Gastrocnemius medialis (tissue), 4 donors: ENCODE results near the gene STARD8. TPM values are rescaled to one million over a fixed set of nuclear protein-coding genes. Genes with fewer than 3 reads are reported as not detected.
A peak's percentile ranks its signal among the peaks of the same experiment; 100 is the strongest.

Source experiments
- ATAC-seq, 2 donors: fragments of 150-250 bp; one replicate each; pipeline ENCODE4 v1.9.1; 2016
- DNase-seq, 2 donors: peaks; one replicate each; pipeline ENCODE4 v3.0.0-alpha.2; 2019
- H3K27ac ChIP-seq, 4 donors: fragments of 200-600 bp; sonication (generic); 1 replicate in 1 of 4; 2 replicates in 3 of 4; pipeline ENCODE4 v1.5.1; 2016 to 2018; ENCODE audit warnings: mild to moderate bottlenecking in 2 of 4, moderate library complexity in 1 of 4
- H3K27me3 ChIP-seq, 3 donors: fragments of 200-600 bp; sonication (generic) in 2 of 3; 1 replicate in 1 of 3; 2 replicates in 2 of 3; pipeline versions ENCODE4 v1.5.1 to v1.6.0; 2016 to 2019; ENCODE audit warnings: mild to moderate bottlenecking in 1 of 3, moderate library complexity in 1 of 3
- H3K36me3 ChIP-seq, 2 donors: fragments of 200-600 bp; sonication (generic) in 1 of 2; one replicate each; pipeline ENCODE4 v1.5.1; 2017 to 2018
- H3K4me1 ChIP-seq, 2 donors: fragments of 200-600 bp; sonication (generic) in 1 of 2; one replicate each; pipeline ENCODE4 v1.5.1; 2016 to 2017; ENCODE audit warnings: mild to moderate bottlenecking in 2 of 2
- H3K4me3 ChIP-seq, 4 donors: fragments of 200-600 bp; sonication (generic) in 3 of 4; 1 replicate in 1 of 4; 2 replicates in 3 of 4; pipeline ENCODE4 v1.5.1; 2016 to 2019; ENCODE audit warnings: mild to moderate bottlenecking in 2 of 4
- H3K9me3 ChIP-seq, 3 donors: fragments of 200-600 bp; sonication (generic) in 2 of 3; 1 replicate in 1 of 3; 2 replicates in 2 of 3; pipeline ENCODE4 v1.5.1; 2016 to 2019
- CTCF ChIP-seq, 5 experiments: fragments of 450-650 bp in 3 of 5; fragments of 200-600 bp in 2 of 5; sonication (generic) in 2 of 5; IDR thresholded peaks in 4 of 5; conservative IDR thresholded peaks in 1 of 5; 1 replicate in 4 of 5; 2 replicates in 1 of 5; pipeline ENCODE4 v1.5.1; 2016 to 2019; ENCODE audit warnings: antibody characterized with exemption in 5 of 5, mild to moderate bottlenecking in 3 of 5, moderate library complexity in 3 of 5
- POLR2A ChIP-seq, 2 donors: fragments of 450-650 bp; IDR thresholded peaks; one replicate each; pipeline ENCODE4 v1.6.1; 2017; ENCODE audit warnings: antibody characterized with exemption in 2 of 2, mild to moderate bottlenecking in 2 of 2, moderate library complexity in 2 of 2
- in situ Hi-C, 4 donors: fragments of 200-750 bp; cut with MboI; loops; one replicate each; pipeline versions ENCODE4 v1.15.0 to v1.8.0; 2017; ENCODE audit warnings: low sequenced_read_pairs in 4 of 4
- intact Hi-C: fragments of 100-400 bp; cut with DNase I; formaldehyde crosslinking; loops from one replicate; pipeline ENCODE4 v1.15.1; 2023; ENCODE audit warnings: low total_unique reads
- total RNA-seq, 4 donors: library from RNA; depleted of rRNA; stranded (reverse); fragments of >200 nt; gene quantifications; one replicate each; pipeline versions ENCODE4 v1.1.0 to v1.2.3, GENCODE V29; 2016

Gene STARD8
- total RNA-seq, 4 donors from 2014 or later = 6.6 to 9.4 (median 9.1) TPM

DNA sequence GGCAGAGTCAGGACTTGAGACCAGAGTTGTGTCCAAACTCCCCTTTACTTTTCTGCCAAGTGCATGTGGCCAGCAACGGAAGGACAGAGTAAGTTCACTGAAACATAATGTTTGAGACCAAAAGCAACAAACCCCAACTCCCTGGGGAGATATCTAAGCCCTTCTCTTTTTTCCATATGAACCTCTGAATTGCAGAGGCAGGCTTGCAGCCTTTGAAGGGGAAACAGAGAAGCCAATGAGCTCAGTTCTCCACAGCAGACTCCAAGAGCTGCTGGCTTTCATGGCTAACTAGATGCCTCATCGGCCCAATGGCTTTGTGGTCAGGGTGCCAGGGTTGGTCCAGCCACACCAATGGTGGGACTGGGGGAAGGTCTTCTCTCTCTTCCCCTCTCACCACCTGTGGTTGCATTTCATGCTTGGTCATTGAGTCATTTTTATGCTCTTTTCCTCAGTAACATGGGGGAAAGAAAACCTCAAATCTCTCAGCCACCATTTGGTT, 34.0 kb downstream of the STARD8 start:
- DNase-seq = no peak
- Histone ChIP-seq H3K4me3 (no peak overlapping the region), H3K4me1 (peaks cover 0 to 4% of the 10 kb centered on the region in 2 donors), H3K27ac (no peak overlapping the region), H3K36me3 (no peaks in the 10 kb centered on the region), H3K27me3 (no peaks in the 10 kb centered on the region), H3K9me3 (no peaks in the 10 kb centered on the region)
- in situ Hi-C loops = no loop called here
- TF ChIP-seq POLR2A (IDR thresholded peaks at IDR 0.05) (no peak), CTCF (IDR thresholded peaks at IDR 0.05 in 4 of 5, conservative IDR thresholded peaks at IDR 0.05 in 1 of 5) (no peak)
- intact Hi-C loops = no loop called here
- no peak for ATAC-seq

GRCh38 chrX:68682790-68683189, 35.3 kb downstream of the STARD8 start:
- Histone ChIP-seq H3K4me3 (no peak overlapping the region), H3K36me3 (no peaks in the 10 kb centered on the region), H3K27me3 (no peaks in the 10 kb centered on the region), H3K4me1 (peaks cover 0 to 4% of the 10 kb centered on the region in 2 donors), H3K9me3 (no peaks in the 10 kb centered on the region), H3K27ac (no peak overlapping the region)
- DNase-seq = no peak
- in situ Hi-C loops = no loop called here
- intact Hi-C loops = no loop called here
- TF ChIP-seq CTCF (IDR thresholded peaks at IDR 0.05 in 4 of 5, conservative IDR thresholded peaks at IDR 0.05 in 1 of 5) (no peak), POLR2A (IDR thresholded peaks at IDR 0.05) (no peak)
- no peak for ATAC-seq

- intact Hi-C loops = no loop called here
- in situ Hi-C loops = no loop called here
- Histone ChIP-seq H3K27ac (peak overlapping the region in 2 of 4 donors; percentile 46 to 57), H3K36me3 (no peaks in the 10 kb centered on the region), H3K4me1 (peaks cover 0 to 4% of the 10 kb centered on the region in 2 donors), H3K4me3 (no peak overlapping the region), H3K9me3 (no peaks in the 10 kb centered on the region), H3K27me3 (no peaks in the 10 kb centered on the region)
- DNase-seq = no peak
- ATAC-seq = no peak
- TF ChIP-seq POLR2A (IDR thresholded peaks at IDR 0.05) = no peak
Measured at GRCh38 chrX:68683580-68683979, 36.1 kb downstream of the STARD8 start.

- Histone ChIP-seq H3K27ac (peak overlapping the region in 3 of 4 donors; percentile 46 to 58 (median 46)), H3K36me3 (no peaks in the 10 kb centered on the region), H3K4me3 (no peak overlapping the region), H3K27me3 (no peaks in the 10 kb centered on the region), H3K9me3 (no peaks in the 10 kb centered on the region), H3K4me1 (peaks cover 0 to 4% of the 10 kb centered on the region in 2 donors)
- in situ Hi-C loops (no loop called here), intact Hi-C loops (no loop called here)
- DNase-seq (peak; percentile 32 to 40), ATAC-seq (peak; percentile 33 to 39)
- TF ChIP-seq CTCF (IDR thresholded peaks at IDR 0.05 in 4 of 5, conservative IDR thresholded peaks at IDR 0.05 in 1 of 5) (no peak), POLR2A (IDR thresholded peaks at IDR 0.05) (peak in 1 of 2 donors; percentile 14)
Measured at GRCh38 chrX:68684291-68684918, 36.9 kb downstream of the STARD8 start.

DNA sequence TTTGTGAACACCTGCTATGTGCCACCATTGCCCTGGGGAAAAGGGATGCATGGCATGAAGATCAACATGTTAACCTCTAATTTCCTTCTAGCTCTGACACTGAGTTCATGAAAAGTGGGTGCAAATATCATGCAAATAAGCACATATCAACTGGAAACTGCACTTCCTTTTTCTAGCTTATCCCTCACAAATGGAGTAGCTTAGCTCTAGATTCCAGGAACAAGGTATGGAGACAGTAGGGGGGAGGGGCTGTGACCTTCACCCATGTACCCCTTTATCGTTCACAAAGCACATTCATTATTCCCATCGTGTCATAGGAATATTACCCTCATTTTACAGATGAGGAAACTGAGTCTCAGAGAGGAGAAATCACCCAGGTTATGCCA, 37.4 kb downstream of the STARD8 start:
- no peaks in the 10 kb centered on the region for H3K9me3 ChIP-seq
- H3K27ac ChIP-seq = peak overlapping the region in 3 of 4 donors; percentile 38 to 58 (median 46)
- in situ Hi-C loops = no loop called here
- H3K27me3 ChIP-seq = no peaks in the 10 kb centered on the region
- no peaks in the 10 kb centered on the region for H3K36me3 ChIP-seq
- ATAC-seq (no peak), DNase-seq (no peak)
- intact Hi-C loops = no loop called here
- no peak for TF ChIP-seq POLR2A (IDR thresholded peaks at IDR 0.05)
- no peak for TF ChIP-seq CTCF (IDR thresholded peaks at IDR 0.05 in 4 of 5, conservative IDR thresholded peaks at IDR 0.05 in 1 of 5)
- no peak overlapping the region for H3K4me3 ChIP-seq
- peaks cover 0 to 4% of the 10 kb centered on the region in 2 donors for H3K4me1 ChIP-seq
